Fibroblast of the conjunctiva (primary cell): Measurements from ENCODE around the gene TOP3A.

Experiments used
- DNase-seq: peaks from one replicate; pipeline ENCODE4 v3.0.0-alpha.2; 2010; ENCODE audit warnings: low read depth

The TOP3A gene

GRCh38 chr17:18253187-18253884, 61.5 kb downstream of the TOP3A start:
- no peak for DNase-seq

GRCh38 chr17:18252160-18252559, 62.6 kb downstream of the TOP3A start:
- DNase-seq, result no peak

- DNase-seq, result no peak
These were observed 63.6 kb downstream of the TOP3A start for GRCh38 chr17:18251204-18251603.

- no peak for DNase-seq
These were observed 64.1 kb downstream of the TOP3A start for GRCh38 chr17:18250708-18251107.

- DNase-seq, result no peak
These were observed 64.5 kb downstream of the TOP3A start for GRCh38 chr17:18250259-18250658.

GRCh38 chr17:18248811-18249210, 66.0 kb downstream of the TOP3A start:
- no peak for DNase-seq

- peak; percentile 52 for DNase-seq
These were observed 66.5 kb downstream of the TOP3A start for GRCh38 chr17:18248300-18248731.

- DNase-seq, result no peak
These were observed 67.2 kb downstream of the TOP3A start for GRCh38 chr17:18247613-18248001.

GRCh38 chr17:18246880-18247612, 67.7 kb downstream of the TOP3A start:
- DNase-seq, result peak; percentile 41

- no peak for DNase-seq
These were observed 68.6 kb downstream of the TOP3A start for GRCh38 chr17:18246109-18246725.

- DNase-seq, result no peak
These were observed 69.6 kb downstream of the TOP3A start for GRCh38 chr17:18245038-18245776.

GRCh38 chr17:18241229-18241871, 73.4 kb downstream of the TOP3A start:
- no peak for DNase-seq

GRCh38 chr17:18240449-18240848, 74.3 kb downstream of the TOP3A start:
- no peak for DNase-seq

- no peak for DNase-seq
These were observed 76.5 kb downstream of the TOP3A start for GRCh38 chr17:18238299-18238698.

- no peak for DNase-seq
These were observed 77.3 kb downstream of the TOP3A start for GRCh38 chr17:18237461-18237860.

GRCh38 chr17:18236494-18236893, 78.3 kb downstream of the TOP3A start:
- DNase-seq, result no peak

- DNase-seq, result peak; percentile 34
These were observed 79.0 kb downstream of the TOP3A start for GRCh38 chr17:18235743-18236256.

GRCh38 chr17:18234853-18235380, 79.9 kb downstream of the TOP3A start:
- DNase-seq, result no peak

- DNase-seq, result no peak
These were observed 80.8 kb downstream of the TOP3A start for GRCh38 chr17:18233803-18234518.

GRCh38 chr17:18231164-18231563, 83.6 kb downstream of the TOP3A start:
- no peak for DNase-seq
